ENCODE data around the gene SLC34A1.

GRCh38 chr5:177362292-177362609 lies 22.0 kb upstream of the SLC34A1 start:
- TF ChIP-seq CTCF (IDR thresholded peaks at IDR 0.05 in 4 of 5, conservative IDR thresholded peaks at IDR 0.05 in 1 of 5) (no peak), POLR2A (IDR thresholded peaks at IDR 0.05) (no peak)
